Upper lobe of right lung (tissue), 1 donor: ENCODE measurements around the gene NOP53. TPM values are rescaled to one million over a fixed set of nuclear protein-coding genes. Genes with fewer than 3 reads are reported as not detected.
A peak's percentile ranks its signal among the peaks of the same experiment; 100 is the strongest.
"Not testable (repeated sequence)": the region's sequence is repeated elsewhere in the genome, so short reads cannot be mapped to it uniquely, and the experiment has no call there.

ENCODE experiments used
- ATAC-seq: fragments of 200-7000 bp; cut with Tn5 transposase; one replicate; pipeline ENCODE4 v1.9.1; 2020; ENCODE audit warnings: mild to moderate bottlenecking, moderate library complexity
- DNase-seq: peaks from one replicate; pipeline ENCODE4 v3.0.0-alpha.2; 2020
- H3K27ac ChIP-seq: fragments of 200-600 bp; one replicate; pipeline ENCODE4 v1.8.0; 2022
- H3K27me3 ChIP-seq: fragments of 200-600 bp; one replicate; pipeline ENCODE4 v1.8.0; 2022; ENCODE audit warnings: mild to moderate bottlenecking
- H3K36me3 ChIP-seq: fragments of 200-600 bp; one replicate; pipeline ENCODE4 v1.8.0; 2022
- H3K4me1 ChIP-seq: fragments of 200-600 bp; one replicate; pipeline ENCODE4 v1.8.0; 2022
- H3K4me3 ChIP-seq: fragments of 200-600 bp; one replicate; pipeline ENCODE4 v1.8.0; 2022; ENCODE audit warnings: mild to moderate bottlenecking
- H3K9me3 ChIP-seq: fragments of 200-600 bp; one replicate; pipeline ENCODE4 v1.8.0; 2022
- intact Hi-C: fragments of 100-400 bp; cut with DNase I; formaldehyde crosslinking; loops from one replicate; pipeline ENCODE4 v1.11.0; 2022
- total RNA-seq: library from RNA; stranded (reverse); fragmentation: NEBNext Ultra II Directional; extraction: Animal tissue kit (Norgen Biotek cat#: 25700); gene quantifications from one replicate; pipeline ENCODE4 v1.2.1, GENCODE V29; 2021
- TF ChIP-seq, protein P1 (sequence below): fragments of 200-600 bp; IDR thresholded peaks from one replicate; pipeline ENCODE4 v1.8.0; 2022; ENCODE audit warnings: antibody characterized with exemption
- donor health status: DM: no; HTN: yes; CAD: no; lungs with severe emphysema.

Gene NOP53
- total RNA-seq, 1 donor from 2014 or later: 260 TPM

DNA sequence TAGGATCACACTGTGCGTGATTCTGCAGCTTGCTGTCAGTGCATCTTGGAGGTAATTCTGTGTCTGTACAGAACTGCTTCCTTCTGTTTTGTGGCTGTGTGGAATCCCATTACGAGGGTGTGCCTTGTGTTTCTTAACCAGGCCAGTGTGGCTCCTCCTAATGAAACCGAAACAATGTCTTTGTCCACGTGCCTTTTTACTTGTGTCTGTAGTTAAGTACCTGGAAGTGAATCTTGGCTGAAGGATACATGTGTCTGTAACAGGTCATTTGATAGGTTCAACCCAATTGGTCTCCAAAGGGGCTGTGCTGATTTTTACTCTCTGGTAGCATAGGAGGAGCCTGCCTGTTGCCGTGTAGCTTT, 13.1 kb downstream of the NOP53 start:
- intact Hi-C loops: no loop called here
- DNase-seq: no peak
- H3K4me3 ChIP-seq: no peak overlapping the region
- H3K27me3 ChIP-seq: no peaks in the 10 kb centered on the region
- H3K27ac ChIP-seq: no peak overlapping the region
- ATAC-seq: no peak
- H3K9me3 ChIP-seq: peaks cover 5% of the 10 kb centered on the region
- peaks cover 70% of the 10 kb centered on the region for H3K36me3 ChIP-seq
- no peaks in the 10 kb centered on the region for H3K4me1 ChIP-seq
- TF ChIP-seq, protein P1, sequence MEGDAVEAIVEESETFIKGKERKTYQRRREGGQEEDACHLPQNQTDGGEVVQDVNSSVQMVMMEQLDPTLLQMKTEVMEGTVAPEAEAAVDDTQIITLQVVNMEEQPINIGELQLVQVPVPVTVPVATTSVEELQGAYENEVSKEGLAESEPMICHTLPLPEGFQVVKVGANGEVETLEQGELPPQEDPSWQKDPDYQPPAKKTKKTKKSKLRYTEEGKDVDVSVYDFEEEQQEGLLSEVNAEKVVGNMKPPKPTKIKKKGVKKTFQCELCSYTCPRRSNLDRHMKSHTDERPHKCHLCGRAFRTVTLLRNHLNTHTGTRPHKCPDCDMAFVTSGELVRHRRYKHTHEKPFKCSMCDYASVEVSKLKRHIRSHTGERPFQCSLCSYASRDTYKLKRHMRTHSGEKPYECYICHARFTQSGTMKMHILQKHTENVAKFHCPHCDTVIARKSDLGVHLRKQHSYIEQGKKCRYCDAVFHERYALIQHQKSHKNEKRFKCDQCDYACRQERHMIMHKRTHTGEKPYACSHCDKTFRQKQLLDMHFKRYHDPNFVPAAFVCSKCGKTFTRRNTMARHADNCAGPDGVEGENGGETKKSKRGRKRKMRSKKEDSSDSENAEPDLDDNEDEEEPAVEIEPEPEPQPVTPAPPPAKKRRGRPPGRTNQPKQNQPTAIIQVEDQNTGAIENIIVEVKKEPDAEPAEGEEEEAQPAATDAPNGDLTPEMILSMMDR: no peak

DNA sequence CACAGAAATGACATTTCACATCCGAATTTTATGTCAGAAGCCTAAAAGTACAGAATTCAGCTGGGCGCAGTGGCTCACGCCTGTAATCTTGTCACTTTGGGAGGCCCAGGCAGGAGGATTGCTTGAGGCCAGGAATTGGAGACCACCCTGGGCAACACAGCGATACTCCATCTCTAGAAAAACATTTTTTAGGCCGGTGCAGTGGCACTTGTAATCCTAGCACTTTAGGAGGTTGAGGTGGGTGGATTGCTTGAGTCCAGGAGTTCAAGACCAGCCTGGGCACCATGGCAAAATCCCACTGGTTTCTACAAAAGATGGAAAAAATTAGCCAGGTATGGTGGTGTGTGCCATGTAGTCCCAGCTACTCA, 15.3 kb downstream of the NOP53 start:
- H3K4me3 ChIP-seq: no peak overlapping the region
- H3K4me1 ChIP-seq: no peaks in the 10 kb centered on the region
- DNase-seq: no peak
- intact Hi-C loops: no loop called here
- TF ChIP-seq, protein P1: no peak
- no peak for ATAC-seq
- H3K27ac ChIP-seq: no peak overlapping the region
- peaks cover 5% of the 10 kb centered on the region for H3K9me3 ChIP-seq
- H3K36me3 ChIP-seq: peaks cover 48% of the 10 kb centered on the region
- H3K27me3 ChIP-seq: no peaks in the 10 kb centered on the region

DNA sequence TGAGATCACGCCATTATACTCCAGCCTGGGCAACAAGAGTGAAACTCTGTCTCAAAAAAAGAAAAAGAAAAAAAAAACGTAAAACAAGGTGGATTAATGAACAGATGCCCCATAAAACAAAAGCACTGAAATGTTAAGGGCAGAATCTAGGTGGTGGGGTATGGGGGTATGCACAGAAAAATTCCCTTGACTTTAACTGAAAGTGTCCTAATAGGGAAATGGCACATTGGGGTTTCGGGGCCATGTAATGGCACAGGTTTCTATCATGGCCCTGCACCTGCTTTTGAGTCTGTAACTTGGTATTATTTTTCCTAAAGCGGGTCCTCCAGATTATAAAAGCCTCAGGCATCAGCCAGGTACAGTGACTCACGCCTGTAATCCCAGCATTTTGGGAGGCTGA, 16.2 kb downstream of the NOP53 start:
- TF ChIP-seq, protein P1: no peak
- no peak overlapping the region for H3K4me3 ChIP-seq
- H3K36me3 ChIP-seq: peaks cover 39% of the 10 kb centered on the region
- ATAC-seq (no peak), DNase-seq (no peak)
- peaks cover 5% of the 10 kb centered on the region for H3K9me3 ChIP-seq
- no peak overlapping the region for H3K27ac ChIP-seq
- H3K27me3 ChIP-seq: no peaks in the 10 kb centered on the region
- intact Hi-C loops: no loop called here
- peaks cover 3% of the 10 kb centered on the region for H3K4me1 ChIP-seq

DNA sequence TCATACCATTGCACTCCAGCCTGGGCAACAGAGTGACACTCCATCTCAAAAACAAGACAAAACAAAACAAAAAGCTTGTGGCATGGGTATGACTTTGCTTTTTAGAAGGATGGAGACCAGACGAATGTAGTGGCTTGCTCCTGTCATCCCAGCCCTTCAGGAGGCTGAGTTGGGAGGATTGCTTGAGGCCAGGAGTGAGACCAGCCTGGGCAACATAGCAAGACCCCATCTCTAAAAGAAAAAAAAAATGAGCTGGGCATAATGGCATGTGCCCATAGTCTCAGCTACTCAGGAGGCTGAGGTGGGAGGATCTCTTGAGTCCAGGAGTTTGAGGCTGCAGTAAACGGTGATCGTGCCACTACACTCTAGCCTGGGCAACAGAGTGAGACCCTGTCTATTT, 16.8 kb downstream of the NOP53 start:
- Histone ChIP-seq H3K4me3 (no peak overlapping the region), H3K27ac (no peak overlapping the region), H3K9me3 (peaks cover 5% of the 10 kb centered on the region), H3K36me3 (peaks cover 33% of the 10 kb centered on the region), H3K27me3 (no peaks in the 10 kb centered on the region), H3K4me1 (peaks cover 3% of the 10 kb centered on the region)
- intact Hi-C loops: no loop called here
- TF ChIP-seq, protein P1: no peak
- ATAC-seq: no peak
- no peak for DNase-seq

DNA sequence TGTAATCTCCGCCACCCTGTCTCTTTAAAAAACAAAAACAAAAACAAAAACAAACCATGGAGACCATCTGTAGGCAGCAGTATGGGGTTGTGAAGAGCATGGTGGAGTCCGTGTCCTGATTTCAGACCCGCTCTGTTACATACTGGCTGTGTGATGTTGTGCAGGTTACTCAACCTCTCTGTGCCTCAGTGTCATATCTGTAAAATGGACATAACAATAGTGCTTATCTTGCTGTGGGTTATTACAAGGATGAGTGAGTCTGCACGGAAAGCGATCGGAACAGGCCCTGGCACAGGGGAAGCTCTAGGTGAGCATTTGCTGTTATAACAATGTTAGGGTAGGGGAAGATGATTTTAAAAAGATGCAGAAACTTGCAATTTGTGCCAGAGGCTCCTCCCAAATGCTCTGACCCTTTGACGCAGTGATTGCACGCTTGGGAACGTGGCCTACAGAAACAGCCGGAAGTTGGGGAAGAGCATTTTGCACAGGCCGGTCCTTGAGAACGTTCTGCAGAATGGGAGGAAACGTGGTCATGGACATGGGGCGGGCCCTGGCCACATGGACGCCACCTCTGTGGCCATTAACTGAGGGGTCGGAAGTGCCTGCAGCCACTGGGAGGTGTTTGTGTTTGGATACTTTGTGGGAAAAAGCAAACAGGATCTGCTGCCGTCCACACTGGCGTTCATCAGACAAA, 17.4 kb downstream of the NOP53 start:
- TF ChIP-seq, protein P1: no peak
- peak; percentile 40 for ATAC-seq
- H3K36me3 ChIP-seq: peaks cover 27% of the 10 kb centered on the region
- intact Hi-C loops: no loop called here
- DNase-seq: no peak
- no peaks in the 10 kb centered on the region for H3K27me3 ChIP-seq
- peaks cover 5% of the 10 kb centered on the region for H3K9me3 ChIP-seq
- peaks cover 3% of the 10 kb centered on the region for H3K4me1 ChIP-seq
- H3K27ac ChIP-seq: no peak overlapping the region
- no peak overlapping the region for H3K4me3 ChIP-seq

DNA sequence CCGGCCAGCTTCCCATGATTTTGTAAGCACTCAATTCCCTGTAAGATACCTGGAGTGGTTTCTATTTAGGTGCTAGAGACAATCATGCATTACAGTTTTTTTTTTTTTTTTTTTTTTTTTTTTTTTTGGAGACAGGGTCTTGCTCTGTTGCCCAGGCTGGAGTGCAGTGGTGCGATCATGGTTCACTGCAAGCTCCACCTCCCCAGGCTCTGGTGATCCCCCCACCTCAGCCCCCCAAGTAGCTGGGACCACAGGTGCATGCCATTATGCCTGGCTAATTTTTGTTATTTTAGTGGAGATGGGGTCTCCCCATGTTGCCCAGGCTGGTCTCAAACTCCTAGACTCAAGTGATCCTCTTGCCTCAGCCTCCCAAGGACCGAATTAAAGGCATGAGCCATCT, 19.4 kb downstream of the NOP53 start:
- H3K4me3 ChIP-seq, ATAC-seq, H3K36me3 ChIP-seq, DNase-seq, H3K27me3 ChIP-seq, H3K9me3 ChIP-seq, intact Hi-C loops, H3K4me1 ChIP-seq, H3K27ac ChIP-seq: not testable (repeated sequence)
